BLaER1 (cell line): ENCODE data around the gene PEX16.

Source experiments
- H3K27ac ChIP-seq: shearing (Covaris generic); formaldehyde crosslinking; 2 replicates; pipeline ENCODE4 v1.8.1; 2022
- H3K27me3 ChIP-seq: shearing (Covaris generic); formaldehyde crosslinking; 2 replicates; pipeline ENCODE4 v1.8.1; 2022
- H3K36me3 ChIP-seq: shearing (Covaris generic); formaldehyde crosslinking; 2 replicates; pipeline ENCODE4 v1.8.1; 2022
- H3K4me1 ChIP-seq: shearing (Covaris generic); formaldehyde crosslinking; 2 replicates; pipeline ENCODE4 v1.8.1; 2022
- H3K4me2 ChIP-seq: shearing (Covaris generic); formaldehyde crosslinking; 2 replicates; pipeline ENCODE4 v1.8.1; 2022
- H3K4me3 ChIP-seq: shearing (Covaris generic); formaldehyde crosslinking; 2 replicates; pipeline ENCODE4 v1.8.1; 2022
- H3K9ac ChIP-seq: shearing (Covaris generic); formaldehyde crosslinking; 2 replicates; pipeline ENCODE4 v1.8.1; 2022
- H3K9me3 ChIP-seq: shearing (Covaris generic); formaldehyde crosslinking; 2 replicates; pipeline ENCODE4 v1.8.1; 2022
- H4K20me1 ChIP-seq: shearing (Covaris generic); formaldehyde crosslinking; 2 replicates; pipeline ENCODE4 v1.8.1; 2022
- Cebpa-rat ChIP-seq: shearing (Covaris generic); IDR thresholded peaks from 2 replicates; pipeline ENCODE4 v1.8.1; 2022

Gene PEX16

DNA sequence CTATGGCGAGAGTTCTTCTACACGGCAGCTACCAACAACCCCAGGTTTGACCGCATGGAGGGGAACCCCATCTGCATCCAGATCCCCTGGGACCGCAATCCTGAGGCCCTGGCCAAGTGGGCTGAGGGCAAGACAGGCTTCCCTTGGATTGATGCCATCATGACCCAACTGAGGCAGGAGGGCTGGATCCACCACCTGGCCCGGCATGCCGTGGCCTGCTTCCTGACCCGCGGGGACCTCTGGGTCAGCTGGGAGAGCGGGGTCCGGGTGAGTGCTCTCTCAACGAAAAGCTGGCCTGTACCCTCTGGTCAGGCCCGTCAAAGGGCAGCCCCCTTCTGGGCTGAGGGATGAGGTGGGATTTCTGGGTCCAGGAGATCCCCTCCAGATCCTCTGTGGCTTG, 48.1 kb downstream of the PEX16 start:
- H4K20me1 ChIP-seq: peaks cover 47% of the 10 kb centered on the region
- H3K9me3 ChIP-seq: no peaks in the 10 kb centered on the region
- H3K27me3 ChIP-seq: no peaks in the 10 kb centered on the region; the same call in 1 of the 2 replicates
- TF ChIP-seq Cebpa-rat: no peak
- H3K4me3 ChIP-seq: no peak overlapping the region
- H3K4me2 ChIP-seq: no peak overlapping the region
- H3K36me3 ChIP-seq: peaks cover 93% of the 10 kb centered on the region
- H3K9ac ChIP-seq: no peak overlapping the region
- peaks cover 25% of the 10 kb centered on the region for H3K4me1 ChIP-seq
- no peak overlapping the region for H3K27ac ChIP-seq

DNA sequence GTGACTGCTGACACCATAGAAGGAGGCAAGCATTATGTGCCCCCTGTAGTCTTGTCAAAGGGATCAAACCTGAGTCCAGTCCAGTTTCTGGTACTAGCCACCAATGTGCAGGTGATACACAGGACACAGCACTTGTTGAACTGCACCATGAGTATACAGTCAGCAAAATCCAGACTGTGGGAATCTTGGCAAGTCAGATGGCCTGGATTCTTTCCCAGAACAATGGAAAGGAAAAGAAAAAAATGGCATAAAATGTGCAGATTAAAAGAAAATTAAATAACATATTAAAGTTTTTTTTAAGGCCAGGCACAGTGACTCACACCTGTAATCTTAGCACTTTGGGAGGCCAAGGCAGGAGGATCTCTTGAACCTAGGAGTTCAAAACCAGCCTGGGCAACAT, 53.6 kb downstream of the PEX16 start:
- peaks cover 99% of the 10 kb centered on the region for H3K36me3 ChIP-seq
- H3K9ac ChIP-seq: no peak overlapping the region
- H3K4me2 ChIP-seq: no peak overlapping the region
- TF ChIP-seq Cebpa-rat: no peak
- H3K27ac ChIP-seq: no peak overlapping the region
- no peak overlapping the region for H3K4me3 ChIP-seq
- no peaks in the 10 kb centered on the region; the same call in 1 of the 2 replicates for H3K27me3 ChIP-seq
- H4K20me1 ChIP-seq: peaks cover 33% of the 10 kb centered on the region
- H3K4me1 ChIP-seq: no peaks in the 10 kb centered on the region
- H3K9me3 ChIP-seq: no peaks in the 10 kb centered on the region

DNA sequence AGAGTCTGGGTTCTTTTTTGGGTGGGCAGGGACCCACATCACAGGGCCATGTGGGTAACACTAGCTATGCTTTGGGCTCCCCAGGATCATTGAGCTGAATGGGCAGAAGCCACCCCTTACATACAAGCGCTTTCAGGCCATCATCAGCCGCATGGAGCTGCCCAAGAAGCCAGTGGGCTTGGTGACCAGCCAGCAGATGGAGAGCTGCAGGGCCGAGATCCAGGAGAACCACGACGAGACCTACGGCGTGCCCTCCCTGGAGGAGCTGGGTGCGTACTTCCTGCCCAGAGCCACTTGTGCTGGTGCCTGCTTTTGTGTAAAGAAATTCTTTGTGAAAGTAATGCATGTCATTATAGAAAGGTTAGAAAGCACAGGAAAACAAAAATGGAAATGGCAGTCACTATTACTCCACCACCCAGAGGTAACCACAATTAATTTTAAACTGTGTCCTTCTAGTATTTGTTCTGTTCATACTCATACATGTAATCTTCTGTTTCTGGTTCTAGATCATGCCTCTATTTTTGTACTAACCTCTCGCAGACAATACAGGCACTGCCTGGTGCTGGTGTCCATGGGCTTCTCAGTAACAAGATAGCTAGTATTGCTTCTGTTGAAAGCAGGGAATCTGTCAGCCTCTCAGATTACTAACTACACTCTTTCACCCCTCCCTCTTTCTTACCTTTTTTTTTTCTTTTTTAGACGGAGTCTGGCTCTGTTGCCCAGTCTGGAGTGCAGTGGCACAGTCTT, 56.7 kb downstream of the PEX16 start:
- H4K20me1 ChIP-seq: peaks cover 50% of the 10 kb centered on the region
- no peak for TF ChIP-seq Cebpa-rat
- H3K36me3 ChIP-seq: peaks cover 99% of the 10 kb centered on the region
- no peak overlapping the region for H3K27ac ChIP-seq
- H3K4me3 ChIP-seq: no peak overlapping the region
- no peak overlapping the region for H3K9ac ChIP-seq
- H3K4me2 ChIP-seq: no peak overlapping the region
- no peaks in the 10 kb centered on the region for H3K9me3 ChIP-seq
- H3K4me1 ChIP-seq: no peaks in the 10 kb centered on the region
- H3K27me3 ChIP-seq: no peaks in the 10 kb centered on the region

DNA sequence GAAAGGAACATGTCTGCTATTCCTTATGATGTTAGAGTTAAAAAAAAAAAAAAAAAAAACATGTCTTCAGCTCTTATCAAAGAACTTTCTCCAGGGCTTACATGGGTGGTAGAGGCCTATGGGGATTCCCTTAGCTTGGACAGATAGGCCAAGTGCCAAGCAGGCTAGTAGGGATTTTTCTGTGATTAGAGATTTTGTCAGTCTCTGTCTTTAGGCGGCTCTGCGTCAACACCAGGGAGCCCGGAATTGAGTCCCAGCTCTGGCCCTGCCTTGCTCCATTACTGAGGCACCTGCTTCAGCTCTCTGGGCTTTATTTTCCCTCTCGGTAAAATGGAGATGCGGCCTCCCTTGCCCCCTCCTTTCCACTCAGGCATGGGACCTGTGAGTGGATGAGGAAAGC, 57.3 kb downstream of the PEX16 start:
- Histone ChIP-seq H3K36me3 (peaks cover 99% of the 10 kb centered on the region), H3K27me3 (no peaks in the 10 kb centered on the region), H3K9me3 (no peaks in the 10 kb centered on the region), H4K20me1 (peaks cover 50% of the 10 kb centered on the region), H3K27ac (no peak overlapping the region), H3K4me2 (no peak overlapping the region), H3K4me3 (no peak overlapping the region), H3K9ac (no peak overlapping the region), H3K4me1 (no peaks in the 10 kb centered on the region)
- TF ChIP-seq Cebpa-rat: no peak
